ENCODE measurements around the gene FRS3.

The FRS3 gene

DNA sequence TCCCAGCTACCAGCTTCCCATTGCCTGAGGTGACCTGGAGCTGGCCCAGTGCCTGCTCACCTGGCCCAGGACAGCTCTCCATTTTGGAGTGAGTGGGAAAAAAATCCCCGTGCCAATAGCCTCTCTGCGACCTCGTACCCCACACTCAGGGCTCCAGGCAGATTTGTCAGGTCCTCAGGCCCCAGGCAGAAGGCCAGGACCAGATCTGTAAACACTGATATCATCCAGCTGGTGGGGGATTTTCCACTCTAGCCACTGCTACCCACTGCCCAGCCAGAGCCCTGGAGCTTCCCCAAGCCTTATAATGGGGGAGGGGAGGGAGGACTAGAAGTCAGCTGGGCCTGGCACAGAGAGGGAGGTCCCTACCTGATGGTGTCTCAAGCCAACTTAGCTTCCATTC is 31.2 kb downstream of the FRS3 start:
- Histone ChIP-seq H3K4me2 (ENCODE audit: low read length, poor library complexity, severe bottlenecking) (no peak overlapping the region), H4K91ac (ENCODE audit: low read length) (no peak overlapping the region), H3K23ac (ENCODE audit: low read length in 2 of 2) (no peak overlapping the region), H3K36me3 (ENCODE audit: control insufficient read depth in 1 of 2, insufficient read depth in 2 of 2, low read depth in 1 of 2, low read length in 2 of 2) (no peaks in the 10 kb centered on the region), H4K8ac (ENCODE audit: low read length) (no peak overlapping the region), H2AFZ (ENCODE audit: low read depth, low read length) (no peak overlapping the region), H3K79me1 (replicated peaks; ENCODE audit: low read length, poor library complexity, severe bottlenecking) (no peaks in the 10 kb centered on the region), H2BK120ac (ENCODE audit: low read depth, low read length) (no peak overlapping the region), H3K9ac (ENCODE audit: low read length) (no peak overlapping the region), H2BK5ac (ENCODE audit: low read depth, low read length, poor library complexity, severe bottlenecking) (no peak overlapping the region), H2BK15ac (ENCODE audit: low read depth, poor library complexity, severe bottlenecking) (no peak overlapping the region), H3K4me1 (ENCODE audit: control insufficient read depth, insufficient read depth, low read depth, low read length) (no peaks in the 10 kb centered on the region), H3K4ac (ENCODE audit: low read depth in 1 of 2, low read length in 2 of 2) (no peak overlapping the region), H2AK5ac (ENCODE audit: low read length, severe bottlenecking) (no peak overlapping the region), H3K18ac (ENCODE audit: low read depth in 1 of 2, low read length in 2 of 2) (no peak overlapping the region), H3K27ac (ENCODE audit: low read length, poor library complexity, severe bottlenecking) (no peak overlapping the region), H2BK12ac (ENCODE audit: low read length in 2 of 2) (no peak overlapping the region), H3K27me3 (ENCODE audit: control insufficient read depth in 1 of 2, insufficient read depth in 1 of 2, low read length in 2 of 2) (peaks cover 13 to 24% of the 10 kb centered on the region in 2 experiments), H3K14ac (ENCODE audit: low read length in 2 of 2) (no peak overlapping the region), H3K4me3 (ENCODE audit: insufficient read depth in 1 of 2, low read depth in 1 of 2, low read length in 2 of 2) (no peak overlapping the region), H3K9me3 (ENCODE audit: control insufficient read depth, low read length) (no peaks in the 10 kb centered on the region)
- WGBS, result 79% methylated on average over 3 of the region's 3 CpGs
- DNase-seq, result no peak

DNA sequence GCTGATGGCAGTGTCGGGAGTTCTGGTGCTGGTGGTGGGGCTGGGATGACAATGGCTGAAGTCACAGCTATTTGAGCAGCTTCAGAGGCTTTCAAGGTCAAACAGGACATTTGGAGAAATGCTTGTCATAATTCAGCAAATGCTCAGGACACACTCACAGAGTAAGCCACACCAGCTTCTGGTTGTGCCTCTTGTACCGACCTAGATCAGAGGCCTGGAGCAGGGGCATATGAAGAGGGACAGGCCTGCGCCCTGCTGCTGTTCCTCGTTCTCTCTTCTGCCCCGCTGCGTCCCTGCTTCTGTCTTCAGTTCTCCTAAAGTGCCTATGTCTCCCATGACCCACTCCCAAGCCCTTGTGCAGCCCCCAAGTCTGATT is 31.6 kb downstream of the FRS3 start:
- no peak overlapping the region for H3K4me3 ChIP-seq (ENCODE audit: insufficient read depth in 1 of 2, low read depth in 1 of 2, low read length in 2 of 2)
- H4K8ac ChIP-seq (ENCODE audit: low read length), result peak overlapping the region; percentile 42
- H2BK5ac ChIP-seq (ENCODE audit: low read depth, low read length, poor library complexity, severe bottlenecking), result no peak overlapping the region
- H2BK12ac ChIP-seq (ENCODE audit: low read length in 2 of 2), result no peak overlapping the region
- H2AFZ ChIP-seq (ENCODE audit: low read depth, low read length), result no peak overlapping the region
- no peak overlapping the region for H3K14ac ChIP-seq (ENCODE audit: low read length in 2 of 2)
- 90% methylated on average over 6 of the region's 6 CpGs for WGBS
- no peak overlapping the region for H3K23ac ChIP-seq (ENCODE audit: low read length in 2 of 2)
- H3K36me3 ChIP-seq (ENCODE audit: control insufficient read depth in 1 of 2, insufficient read depth in 2 of 2, low read depth in 1 of 2, low read length in 2 of 2), result no peaks in the 10 kb centered on the region
- no peak overlapping the region for H3K4ac ChIP-seq (ENCODE audit: low read depth in 1 of 2, low read length in 2 of 2)
- peaks cover 9 to 21% of the 10 kb centered on the region in 2 experiments for H3K27me3 ChIP-seq (ENCODE audit: control insufficient read depth in 1 of 2, insufficient read depth in 1 of 2, low read length in 2 of 2)
- H2BK15ac ChIP-seq (ENCODE audit: low read depth, poor library complexity, severe bottlenecking), result no peak overlapping the region
- H3K4me1 ChIP-seq (ENCODE audit: control insufficient read depth, insufficient read depth, low read depth, low read length), result no peaks in the 10 kb centered on the region
- H3K9ac ChIP-seq (ENCODE audit: low read length), result no peak overlapping the region
- no peak overlapping the region for H3K4me2 ChIP-seq (ENCODE audit: low read length, poor library complexity, severe bottlenecking)
- no peak overlapping the region for H2BK120ac ChIP-seq (ENCODE audit: low read depth, low read length)
- DNase-seq, result no peak
- no peak overlapping the region for H2AK5ac ChIP-seq (ENCODE audit: low read length, severe bottlenecking)
- no peak overlapping the region for H3K18ac ChIP-seq (ENCODE audit: low read depth in 1 of 2, low read length in 2 of 2)
- H4K91ac ChIP-seq (ENCODE audit: low read length), result no peak overlapping the region
- no peaks in the 10 kb centered on the region for H3K79me1 ChIP-seq (replicated peaks; ENCODE audit: low read length, poor library complexity, severe bottlenecking)
- no peak overlapping the region for H3K27ac ChIP-seq (ENCODE audit: low read length, poor library complexity, severe bottlenecking)
- no peaks in the 10 kb centered on the region for H3K9me3 ChIP-seq (ENCODE audit: control insufficient read depth, low read length)

DNA sequence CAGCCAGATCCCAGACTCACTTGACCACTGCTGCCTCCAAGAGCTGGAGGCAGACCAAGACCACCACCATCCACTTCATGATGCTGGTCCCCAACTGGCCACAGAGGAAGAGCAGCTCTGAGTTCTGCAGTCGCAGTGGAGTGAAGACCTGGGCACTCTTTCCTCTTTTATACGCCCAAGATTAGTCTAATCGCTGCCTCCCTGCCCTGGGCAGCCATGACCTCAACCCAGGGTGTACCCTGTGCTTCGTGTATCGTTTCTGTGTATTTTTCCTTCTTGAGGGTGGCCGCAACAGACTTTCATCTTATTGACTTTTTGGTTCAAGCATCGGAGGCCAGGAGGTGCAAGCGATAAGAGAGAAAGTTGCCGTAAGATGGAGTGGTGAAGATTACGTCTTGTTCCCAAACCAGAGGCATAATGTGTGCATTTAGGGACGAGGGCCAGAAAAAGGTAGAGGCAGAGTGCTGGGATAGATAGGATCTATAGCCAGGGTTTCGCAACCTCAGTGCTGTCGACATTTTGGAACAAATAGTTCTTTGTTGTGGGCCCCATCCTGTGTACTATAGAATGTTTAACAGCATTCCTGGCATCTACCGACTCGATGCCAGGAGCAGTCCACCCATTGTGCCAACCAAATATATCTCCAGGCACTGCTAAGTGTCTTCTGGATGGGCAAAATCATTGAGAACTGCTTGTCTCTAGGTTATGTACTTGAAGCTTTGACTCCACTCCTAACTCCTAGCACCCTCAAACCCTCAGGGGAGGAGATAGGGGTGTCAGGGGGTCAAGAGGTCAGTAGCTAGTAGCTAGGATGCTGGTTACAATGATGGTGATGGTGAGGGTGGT is 32.2 kb downstream of the FRS3 start, which contains the start of gene PGC:
TSS of gene PGC (minus strand) at position 142 of the 846 bp plus-strand sequence. CDS start at position 79, 63 bp downstream.
- 87% methylated on average over 14 of the region's 15 CpGs for WGBS
- no peak within 1 kb of the TSS for H3K14ac ChIP-seq (ENCODE audit: low read length in 2 of 2)

DNA sequence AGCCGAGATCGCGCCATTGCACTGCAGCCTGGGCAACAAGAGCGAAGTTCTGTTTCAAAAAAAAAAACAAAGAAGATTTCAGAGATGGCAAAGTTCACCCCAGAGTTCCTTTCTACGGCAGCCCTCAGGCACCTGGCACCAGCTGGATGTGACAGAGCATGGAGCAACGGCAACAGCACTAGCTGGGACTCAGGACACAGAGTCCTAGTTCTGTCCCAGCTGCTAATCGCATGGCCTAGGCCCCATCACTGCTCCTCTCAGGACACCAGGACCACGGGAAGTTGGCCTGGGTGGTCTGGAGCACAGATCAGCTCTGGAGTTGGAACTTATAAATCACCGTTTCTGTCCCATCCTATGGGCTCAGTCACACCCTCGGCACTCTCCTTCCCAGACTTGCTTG is 33.6 kb downstream of the FRS3 start:
- Histone ChIP-seq H2BK12ac (ENCODE audit: low read length in 2 of 2) (no peak overlapping the region), H3K4me3 (ENCODE audit: insufficient read depth in 1 of 2, low read depth in 1 of 2, low read length in 2 of 2) (no peak overlapping the region), H3K27ac (ENCODE audit: low read length, poor library complexity, severe bottlenecking) (no peak overlapping the region), H3K9me3 (ENCODE audit: control insufficient read depth, low read length) (no peaks in the 10 kb centered on the region), H3K79me1 (replicated peaks; ENCODE audit: low read length, poor library complexity, severe bottlenecking) (no peaks in the 10 kb centered on the region), H2BK5ac (ENCODE audit: low read depth, low read length, poor library complexity, severe bottlenecking) (no peak overlapping the region), H4K91ac (ENCODE audit: low read length) (no peak overlapping the region), H2BK120ac (ENCODE audit: low read depth, low read length) (no peak overlapping the region), H3K18ac (ENCODE audit: low read depth in 1 of 2, low read length in 2 of 2) (no peak overlapping the region), H2AFZ (ENCODE audit: low read depth, low read length) (no peak overlapping the region), H3K4me2 (ENCODE audit: low read length, poor library complexity, severe bottlenecking) (no peak overlapping the region), H3K36me3 (ENCODE audit: control insufficient read depth in 1 of 2, insufficient read depth in 2 of 2, low read depth in 1 of 2, low read length in 2 of 2) (no peaks in the 10 kb centered on the region), H3K27me3 (ENCODE audit: control insufficient read depth in 1 of 2, insufficient read depth in 1 of 2, low read length in 2 of 2) (peaks cover 8 to 25% of the 10 kb centered on the region in 2 experiments), H3K14ac (ENCODE audit: low read length in 2 of 2) (no peak overlapping the region), H3K23ac (ENCODE audit: low read length in 2 of 2) (no peak overlapping the region), H2AK5ac (ENCODE audit: low read length, severe bottlenecking) (no peak overlapping the region), H3K4me1 (ENCODE audit: control insufficient read depth, insufficient read depth, low read depth, low read length) (no peaks in the 10 kb centered on the region), H3K9ac (ENCODE audit: low read length) (no peak overlapping the region), H3K4ac (ENCODE audit: low read depth in 1 of 2, low read length in 2 of 2) (no peak overlapping the region), H2BK15ac (ENCODE audit: low read depth, poor library complexity, severe bottlenecking) (no peak overlapping the region), H4K8ac (ENCODE audit: low read length) (no peak overlapping the region)
- DNase-seq, result no peak
- WGBS, result 90% methylated on average over 10 of the region's 10 CpGs

More for the DNA sequence above, 32.2 kb downstream of the FRS3 start, which contains the start of gene PGC:
- no peak within 1 kb of the TSS for H4K91ac ChIP-seq (ENCODE audit: low read length)
- H2BK5ac ChIP-seq (ENCODE audit: low read depth, low read length, poor library complexity, severe bottlenecking), result no peak within 1 kb of the TSS
- peak within 1 kb of the TSS; percentile 42 for H4K8ac ChIP-seq (ENCODE audit: low read length)
- no peak within 1 kb of the TSS for H3K23ac ChIP-seq (ENCODE audit: low read length in 2 of 2)
- H3K4me2 ChIP-seq (ENCODE audit: low read length, poor library complexity, severe bottlenecking), result no peak within 1 kb of the TSS
- no peak within 1 kb of the TSS for H2AFZ ChIP-seq (ENCODE audit: low read depth, low read length)
- H3K4me1 ChIP-seq (ENCODE audit: control insufficient read depth, insufficient read depth, low read depth, low read length), result no peaks in the 10 kb centered on the region
- no peaks in the 10 kb centered on the region for H3K9me3 ChIP-seq (ENCODE audit: control insufficient read depth, low read length)
- H2BK12ac ChIP-seq (ENCODE audit: low read length in 2 of 2), result no peak within 1 kb of the TSS
- DNase-seq, result no peak
- no peaks in the 10 kb centered on the region for H3K36me3 ChIP-seq (ENCODE audit: control insufficient read depth in 1 of 2, insufficient read depth in 2 of 2, low read depth in 1 of 2, low read length in 2 of 2)
- H3K4me3 ChIP-seq (ENCODE audit: insufficient read depth in 1 of 2, low read depth in 1 of 2, low read length in 2 of 2), result no peak within 1 kb of the TSS
- H3K18ac ChIP-seq (ENCODE audit: low read depth in 1 of 2, low read length in 2 of 2), result no peak within 1 kb of the TSS
- H3K9ac ChIP-seq (ENCODE audit: low read length), result no peak within 1 kb of the TSS
- H3K4ac ChIP-seq (ENCODE audit: low read depth in 1 of 2, low read length in 2 of 2), result no peak within 1 kb of the TSS
- no peak within 1 kb of the TSS for H3K27ac ChIP-seq (ENCODE audit: low read length, poor library complexity, severe bottlenecking)
- no peak within 1 kb of the TSS for H2BK15ac ChIP-seq (ENCODE audit: low read depth, poor library complexity, severe bottlenecking)
- no peaks in the 10 kb centered on the region for H3K79me1 ChIP-seq (replicated peaks; ENCODE audit: low read length, poor library complexity, severe bottlenecking)
- no peak within 1 kb of the TSS for H2AK5ac ChIP-seq (ENCODE audit: low read length, severe bottlenecking)
- no peak within 1 kb of the TSS for H2BK120ac ChIP-seq (ENCODE audit: low read depth, low read length)
- peaks cover 8 to 21% of the 10 kb centered on the region in 2 experiments for H3K27me3 ChIP-seq (ENCODE audit: control insufficient read depth in 1 of 2, insufficient read depth in 1 of 2, low read length in 2 of 2)
